Measurements from ENCODE around the gene RPS21. TPM values are rescaled to one million over a fixed set of nuclear protein-coding genes. Genes with fewer than 3 reads are reported as not detected.

Gene RPS21
- total and polyA plus RNA-seq, 9 of the 15 experiments (the other 6 are each of a cell fraction or from before 2014, with no cell fraction given), result 1,380 to 5,647 (median 3,091) TPM

DNA sequence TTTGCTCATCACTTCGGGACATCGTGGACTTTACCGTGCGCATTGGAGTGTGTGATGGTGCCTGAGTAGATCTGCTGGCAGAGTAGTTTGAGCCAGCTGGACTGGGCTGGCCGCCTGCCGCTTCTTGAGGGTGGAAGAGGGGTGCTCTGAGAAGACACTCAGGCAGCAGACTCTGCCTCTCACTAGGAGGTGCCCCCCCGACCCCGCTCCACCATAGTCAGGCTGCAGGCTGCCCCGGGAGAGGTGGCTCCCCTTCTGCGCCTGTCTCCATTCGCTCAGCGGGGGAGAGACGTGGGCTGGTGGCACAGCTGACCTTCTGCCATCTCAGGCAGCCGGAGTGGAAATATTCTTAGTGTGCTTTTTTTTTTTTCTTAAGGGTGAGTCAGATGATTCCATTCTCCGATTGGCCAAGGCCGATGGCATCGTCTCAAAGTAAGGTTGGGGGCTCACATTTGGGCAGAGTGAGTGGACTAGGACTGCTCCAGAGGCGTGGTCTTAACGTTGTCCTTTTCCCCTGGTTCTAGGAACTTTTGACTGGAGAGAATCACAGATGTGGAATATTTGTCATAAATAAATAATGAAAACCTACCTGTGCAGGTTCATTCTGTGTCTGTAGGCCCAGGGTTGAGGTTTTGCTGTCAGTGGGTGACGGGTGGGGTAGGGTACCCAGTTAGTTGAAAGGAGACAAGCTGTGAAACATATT is 1.2 kb downstream of the RPS21 start (continued):
- TF ChIP-seq, protein P1, sequence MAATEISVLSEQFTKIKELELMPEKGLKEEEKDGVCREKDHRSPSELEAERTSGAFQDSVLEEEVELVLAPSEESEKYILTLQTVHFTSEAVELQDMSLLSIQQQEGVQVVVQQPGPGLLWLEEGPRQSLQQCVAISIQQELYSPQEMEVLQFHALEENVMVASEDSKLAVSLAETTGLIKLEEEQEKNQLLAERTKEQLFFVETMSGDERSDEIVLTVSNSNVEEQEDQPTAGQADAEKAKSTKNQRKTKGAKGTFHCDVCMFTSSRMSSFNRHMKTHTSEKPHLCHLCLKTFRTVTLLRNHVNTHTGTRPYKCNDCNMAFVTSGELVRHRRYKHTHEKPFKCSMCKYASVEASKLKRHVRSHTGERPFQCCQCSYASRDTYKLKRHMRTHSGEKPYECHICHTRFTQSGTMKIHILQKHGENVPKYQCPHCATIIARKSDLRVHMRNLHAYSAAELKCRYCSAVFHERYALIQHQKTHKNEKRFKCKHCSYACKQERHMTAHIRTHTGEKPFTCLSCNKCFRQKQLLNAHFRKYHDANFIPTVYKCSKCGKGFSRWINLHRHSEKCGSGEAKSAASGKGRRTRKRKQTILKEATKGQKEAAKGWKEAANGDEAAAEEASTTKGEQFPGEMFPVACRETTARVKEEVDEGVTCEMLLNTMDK (IDR thresholded peaks at IDR 0.05; ENCODE audit: borderline replicate concordance, insufficient read depth, low read depth, low read length, poor library complexity, severe bottlenecking), result no peak
- TF ChIP-seq HOXB6 (CRISPR knock-in tag; IDR thresholded peaks at IDR 0.05; ENCODE audit: borderline replicate concordance) (no peak), ETV6 (IDR thresholded peaks at IDR 0.05; ENCODE audit: borderline replicate concordance in 1 of 2, low read depth in 2 of 2, low read length in 1 of 2) (no peak), ETV6 (CRISPR knock-in tag; IDR thresholded peaks at IDR 0.05; ENCODE audit: borderline replicate concordance) (no peak), POLR2G (IDR thresholded peaks at IDR 0.05; ENCODE audit: low read depth, low read length) (peak; percentile 53), SUPT5H (IDR thresholded peaks at IDR 0.05) (no peak), ZNF146 (CRISPR knock-in tag; IDR thresholded peaks at IDR 0.05; ENCODE audit: unreplicated experiment) (no peak), SAFB2 (IDR thresholded peaks at IDR 0.05; ENCODE audit: borderline replicate concordance, low read depth, low read length, severe bottlenecking) (no peak), ZNF121 (CRISPR knock-in tag; conservative IDR thresholded peaks at IDR 0.05) (no peak), KLF6 (CRISPR knock-in tag; IDR thresholded peaks at IDR 0.05; ENCODE audit: borderline replicate concordance) (no peak), ZNF384 (IDR thresholded peaks at IDR 0.05; ENCODE audit: low read depth, low read length) (peak; percentile 41; the same call in 1 of the 2 replicates), RFX7 (CRISPR knock-in tag; IDR thresholded peaks at IDR 0.05) (no peak)
- TF ChIP-seq, protein P2, sequence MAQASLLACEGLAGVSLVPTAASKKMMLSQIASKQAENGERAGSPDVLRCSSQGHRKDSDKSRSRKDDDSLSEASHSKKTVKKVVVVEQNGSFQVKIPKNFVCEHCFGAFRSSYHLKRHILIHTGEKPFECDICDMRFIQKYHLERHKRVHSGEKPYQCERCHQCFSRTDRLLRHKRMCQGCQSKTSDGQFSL (CRISPR knock-in tag; IDR thresholded peaks at IDR 0.05), result peak; percentile 70; the same call in 1 of the 2 replicates
- TF ChIP-seq, protein P2 (tag; IDR thresholded peaks at IDR 0.05), result no peak
- TF ChIP-seq, protein P3, sequence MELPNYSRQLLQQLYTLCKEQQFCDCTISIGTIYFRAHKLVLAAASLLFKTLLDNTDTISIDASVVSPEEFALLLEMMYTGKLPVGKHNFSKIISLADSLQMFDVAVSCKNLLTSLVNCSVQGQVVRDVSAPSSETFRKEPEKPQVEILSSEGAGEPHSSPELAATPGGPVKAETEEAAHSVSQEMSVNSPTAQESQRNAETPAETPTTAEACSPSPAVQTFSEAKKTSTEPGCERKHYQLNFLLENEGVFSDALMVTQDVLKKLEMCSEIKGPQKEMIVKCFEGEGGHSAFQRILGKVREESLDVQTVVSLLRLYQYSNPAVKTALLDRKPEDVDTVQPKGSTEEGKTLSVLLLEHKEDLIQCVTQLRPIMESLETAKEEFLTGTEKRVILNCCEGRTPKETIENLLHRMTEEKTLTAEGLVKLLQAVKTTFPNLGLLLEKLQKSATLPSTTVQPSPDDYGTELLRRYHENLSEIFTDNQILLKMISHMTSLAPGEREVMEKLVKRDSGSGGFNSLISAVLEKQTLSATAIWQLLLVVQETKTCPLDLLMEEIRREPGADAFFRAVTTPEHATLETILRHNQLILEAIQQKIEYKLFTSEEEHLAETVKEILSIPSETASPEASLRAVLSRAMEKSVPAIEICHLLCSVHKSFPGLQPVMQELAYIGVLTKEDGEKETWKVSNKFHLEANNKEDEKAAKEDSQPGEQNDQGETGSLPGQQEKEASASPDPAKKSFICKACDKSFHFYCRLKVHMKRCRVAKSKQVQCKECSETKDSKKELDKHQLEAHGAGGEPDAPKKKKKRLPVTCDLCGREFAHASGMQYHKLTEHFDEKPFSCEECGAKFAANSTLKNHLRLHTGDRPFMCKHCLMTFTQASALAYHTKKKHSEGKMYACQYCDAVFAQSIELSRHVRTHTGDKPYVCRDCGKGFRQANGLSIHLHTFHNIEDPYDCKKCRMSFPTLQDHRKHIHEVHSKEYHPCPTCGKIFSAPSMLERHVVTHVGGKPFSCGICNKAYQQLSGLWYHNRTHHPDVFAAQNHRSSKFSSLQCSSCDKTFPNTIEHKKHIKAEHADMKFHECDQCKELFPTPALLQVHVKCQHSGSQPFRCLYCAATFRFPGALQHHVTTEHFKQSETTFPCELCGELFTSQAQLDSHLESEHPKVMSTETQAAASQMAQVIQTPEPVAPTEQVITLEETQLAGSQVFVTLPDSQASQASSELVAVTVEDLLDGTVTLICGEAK (IDR thresholded peaks at IDR 0.05), result no peak
- TF ChIP-seq, protein P3 (CRISPR knock-in tag; IDR thresholded peaks at IDR 0.05), result no peak
